22Rv1 (cell line): ENCODE results near the gene FGD2.

Experiments
- ZFX ChIP-seq: fragments of 450-650 bp; IDR thresholded peaks from 2 replicates; pipeline ENCODE4 v1.6.1; 2017; ENCODE audit warnings: antibody characterized with exemption, borderline replicate concordance
- TF ChIP-seq, protein P1 (sequence below): fragments of 450-650 bp; IDR thresholded peaks from 2 replicates; pipeline ENCODE4 v1.5.1; 2017; ENCODE audit warnings: mild to moderate bottlenecking

DNA sequence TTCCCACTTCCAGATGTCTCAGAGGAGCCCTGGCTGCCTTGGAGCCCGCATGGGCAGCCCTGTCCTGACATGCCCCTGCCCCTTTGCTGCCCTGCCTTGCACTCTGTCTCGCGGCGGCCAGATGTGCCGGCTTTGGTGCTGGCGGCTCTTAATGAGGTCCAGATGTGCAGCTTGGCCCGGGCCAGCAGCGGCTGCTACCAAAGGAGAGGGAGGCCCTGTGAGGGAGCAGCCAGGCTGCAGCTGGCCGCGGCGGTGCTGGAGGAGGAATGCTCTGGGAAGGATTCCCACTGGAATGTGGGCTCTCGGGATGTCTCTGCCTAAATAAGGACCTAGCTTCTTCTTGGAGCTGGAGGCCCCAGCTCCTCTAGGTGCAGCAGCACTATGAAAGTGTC lies 72.4 kb downstream of the FGD2 start:
- no peak for TF ChIP-seq ZFX
- TF ChIP-seq, protein P1, sequence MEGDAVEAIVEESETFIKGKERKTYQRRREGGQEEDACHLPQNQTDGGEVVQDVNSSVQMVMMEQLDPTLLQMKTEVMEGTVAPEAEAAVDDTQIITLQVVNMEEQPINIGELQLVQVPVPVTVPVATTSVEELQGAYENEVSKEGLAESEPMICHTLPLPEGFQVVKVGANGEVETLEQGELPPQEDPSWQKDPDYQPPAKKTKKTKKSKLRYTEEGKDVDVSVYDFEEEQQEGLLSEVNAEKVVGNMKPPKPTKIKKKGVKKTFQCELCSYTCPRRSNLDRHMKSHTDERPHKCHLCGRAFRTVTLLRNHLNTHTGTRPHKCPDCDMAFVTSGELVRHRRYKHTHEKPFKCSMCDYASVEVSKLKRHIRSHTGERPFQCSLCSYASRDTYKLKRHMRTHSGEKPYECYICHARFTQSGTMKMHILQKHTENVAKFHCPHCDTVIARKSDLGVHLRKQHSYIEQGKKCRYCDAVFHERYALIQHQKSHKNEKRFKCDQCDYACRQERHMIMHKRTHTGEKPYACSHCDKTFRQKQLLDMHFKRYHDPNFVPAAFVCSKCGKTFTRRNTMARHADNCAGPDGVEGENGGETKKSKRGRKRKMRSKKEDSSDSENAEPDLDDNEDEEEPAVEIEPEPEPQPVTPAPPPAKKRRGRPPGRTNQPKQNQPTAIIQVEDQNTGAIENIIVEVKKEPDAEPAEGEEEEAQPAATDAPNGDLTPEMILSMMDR = no peak
